ENCODE data around the gene DNAJC2. TPM values are rescaled to one million over a fixed set of nuclear protein-coding genes. Genes with fewer than 3 reads are reported as not detected.
"Not testable (repeated sequence)": the region's sequence is repeated elsewhere in the genome, so short reads cannot be mapped to it uniquely, and the experiment has no call there.

The DNAJC2 gene
- total and polyA plus RNA-seq, 9 donors: 21.2 to 37.6 (median 31.6) TPM

DNA sequence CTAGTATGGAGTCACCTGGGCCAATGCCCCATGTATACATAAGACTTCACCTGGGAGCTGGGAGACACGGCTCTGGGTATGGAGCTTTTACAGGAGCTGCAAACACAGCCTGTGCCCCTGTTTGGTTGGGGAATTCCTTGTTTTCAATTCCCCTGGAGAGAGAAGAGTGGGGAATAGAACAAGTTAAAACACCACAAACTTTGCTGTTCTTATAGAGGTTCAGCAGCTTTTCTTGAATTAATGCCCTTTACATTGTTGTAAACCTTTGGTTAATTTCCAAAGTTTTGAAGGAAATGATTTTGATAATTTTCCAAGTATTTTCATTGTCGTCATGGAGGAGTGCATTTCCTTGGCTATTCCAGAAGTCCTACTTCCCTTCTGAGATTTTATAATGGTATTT lies 66.4 kb downstream of the DNAJC2 start:
- H3K27ac ChIP-seq (ENCODE audit: low read length); H3K4me1 ChIP-seq (ENCODE audit: control insufficient read depth, insufficient read depth, low read length); DNase-seq; H3K4me3 ChIP-seq (ENCODE audit: low read length); H3K36me3 ChIP-seq (ENCODE audit: control insufficient read depth, insufficient read depth, low read length); H3K27me3 ChIP-seq (ENCODE audit: control insufficient read depth, insufficient read depth, low read length); H3K9me3 ChIP-seq (replicated peaks; ENCODE audit: control insufficient read depth, low read depth, low read length): not testable (repeated sequence)
- no CpG with 5 or more reads among the region's 2 CpGs for WGBS (ENCODE audit: insufficient coverage)

DNA sequence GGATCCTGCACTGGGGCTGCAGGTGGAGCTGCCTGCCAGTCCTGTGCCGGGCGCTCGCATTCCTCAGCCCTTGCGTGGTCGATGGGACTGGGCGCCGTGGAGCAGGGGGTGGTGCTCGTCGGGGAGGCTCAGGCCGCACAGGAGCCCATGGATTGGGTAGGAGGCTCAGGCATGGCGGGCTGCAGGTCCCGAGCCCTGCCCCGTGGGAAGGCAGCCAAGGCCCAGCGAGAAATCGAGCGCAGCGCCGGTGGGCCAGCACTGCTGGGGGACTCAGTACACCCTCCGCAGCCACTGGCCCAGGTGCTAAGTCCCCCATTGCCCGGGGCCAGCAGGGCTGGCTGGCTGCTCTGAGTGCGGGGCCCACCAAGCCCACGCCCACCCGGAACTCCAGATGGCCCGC lies 69.7 kb downstream of the DNAJC2 start:
- not testable (repeated sequence) for H3K36me3 ChIP-seq (ENCODE audit: control insufficient read depth, insufficient read depth, low read length); H3K27ac ChIP-seq (ENCODE audit: low read length); DNase-seq; H3K27me3 ChIP-seq (ENCODE audit: control insufficient read depth, insufficient read depth, low read length); H3K9me3 ChIP-seq (replicated peaks; ENCODE audit: control insufficient read depth, low read depth, low read length); H3K4me3 ChIP-seq (ENCODE audit: low read length); H3K4me1 ChIP-seq (ENCODE audit: control insufficient read depth, insufficient read depth, low read length)
- WGBS (ENCODE audit: insufficient coverage): 97% methylated on average over 5 of the region's 24 CpGs

DNA sequence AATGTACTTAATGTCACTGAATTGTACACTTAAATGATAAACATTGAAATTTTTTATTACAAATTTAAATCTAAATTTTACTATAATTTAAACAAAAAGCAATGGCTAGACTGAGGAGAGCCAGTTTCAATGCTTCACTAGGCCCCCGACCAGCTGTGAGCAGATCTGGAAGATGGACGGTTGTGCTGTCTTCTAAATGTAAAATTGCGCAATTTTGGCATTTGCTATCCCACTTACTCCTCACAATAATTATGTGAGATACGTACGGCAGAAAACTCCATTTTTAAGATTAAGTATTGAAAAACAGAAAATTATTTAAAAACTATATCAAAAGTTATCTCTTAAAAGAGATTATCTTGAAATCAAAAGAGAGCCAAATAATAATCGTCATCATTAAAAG lies 71.2 kb downstream of the DNAJC2 start:
- not testable (repeated sequence) for H3K4me1 ChIP-seq (ENCODE audit: control insufficient read depth, insufficient read depth, low read length); H3K36me3 ChIP-seq (ENCODE audit: control insufficient read depth, insufficient read depth, low read length); H3K4me3 ChIP-seq (ENCODE audit: low read length); H3K9me3 ChIP-seq (replicated peaks; ENCODE audit: control insufficient read depth, low read depth, low read length); H3K27me3 ChIP-seq (ENCODE audit: control insufficient read depth, insufficient read depth, low read length); DNase-seq; H3K27ac ChIP-seq (ENCODE audit: low read length)
- no CpG with 5 or more reads among the region's 6 CpGs for WGBS (ENCODE audit: insufficient coverage)

DNA sequence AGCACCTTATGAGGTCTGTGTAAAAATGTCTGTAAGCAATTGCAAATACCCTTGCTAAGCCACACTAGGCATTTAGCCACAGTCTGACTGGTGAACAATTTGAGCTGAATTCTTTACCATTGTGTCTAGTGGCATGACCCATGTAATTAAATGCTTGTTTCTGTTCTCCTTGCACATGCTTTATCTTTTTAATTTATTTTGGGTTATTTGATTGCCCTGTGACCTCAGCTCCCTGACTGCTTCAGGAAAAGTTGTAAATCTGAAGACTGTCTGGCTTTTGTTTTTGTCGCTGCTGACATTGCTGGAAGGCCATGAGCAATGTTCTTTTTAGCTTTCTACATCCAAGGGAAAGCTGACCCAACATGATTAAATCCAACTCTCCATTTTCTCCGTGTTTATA lies 78.3 kb downstream of the DNAJC2 start:
- H3K4me1 ChIP-seq (ENCODE audit: control insufficient read depth, insufficient read depth, low read length); H3K27me3 ChIP-seq (ENCODE audit: control insufficient read depth, insufficient read depth, low read length); H3K9me3 ChIP-seq (replicated peaks; ENCODE audit: control insufficient read depth, low read depth, low read length); DNase-seq; H3K4me3 ChIP-seq (ENCODE audit: low read length); H3K36me3 ChIP-seq (ENCODE audit: control insufficient read depth, insufficient read depth, low read length); H3K27ac ChIP-seq (ENCODE audit: low read length): not testable (repeated sequence)
- no CpG with 5 or more reads among the region's 2 CpGs for WGBS (ENCODE audit: insufficient coverage)

DNA sequence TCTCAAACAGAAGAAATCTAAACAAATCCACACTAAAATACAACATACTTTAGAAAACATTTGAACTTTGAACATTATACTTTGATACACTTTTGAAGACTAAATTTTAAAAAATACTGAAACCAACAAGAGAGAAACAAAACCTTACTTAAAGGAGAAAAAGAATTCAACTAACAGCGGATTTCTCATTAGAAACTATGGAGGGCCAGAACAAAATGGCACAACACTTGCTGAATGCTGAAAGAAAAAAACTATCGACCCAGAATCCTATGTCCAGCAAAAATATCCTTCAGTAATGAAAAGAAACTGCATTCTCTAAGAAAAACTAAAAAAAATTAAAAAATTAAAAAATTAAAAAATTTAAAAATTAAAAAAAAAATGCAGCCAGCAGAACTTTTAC lies 80.5 kb downstream of the DNAJC2 start:
- H3K9me3 ChIP-seq (replicated peaks; ENCODE audit: control insufficient read depth, low read depth, low read length); H3K4me3 ChIP-seq (ENCODE audit: low read length); H3K27me3 ChIP-seq (ENCODE audit: control insufficient read depth, insufficient read depth, low read length); H3K36me3 ChIP-seq (ENCODE audit: control insufficient read depth, insufficient read depth, low read length); DNase-seq; H3K27ac ChIP-seq (ENCODE audit: low read length); H3K4me1 ChIP-seq (ENCODE audit: control insufficient read depth, insufficient read depth, low read length): not testable (repeated sequence)
- WGBS (ENCODE audit: insufficient coverage): no CpG with 5 or more reads among the region's 2 CpGs

Other genes with a start within 250 kb of the DNAJC2 start
- gene NAPEPLD, start 195.7 kb downstream of the DNAJC2 start, total RNA-seq: 10.8 TPM
- 10 to 100 TPM; 10.8 to 17.2 (median 13.4) TPM for gene NAPEPLD, start 195.7 kb downstream of the DNAJC2 start, polyA plus RNA-seq (ENCODE audit: insufficient read depth in 1 of 8, insufficient read length in 8 of 8, low replicate concordance in 1 of 8)
- 54.8 TPM for gene PMPCB, start 47.3 kb downstream of the DNAJC2 start, total RNA-seq
- gene PMPCB, start 47.3 kb downstream of the DNAJC2 start, polyA plus RNA-seq (ENCODE audit: insufficient read depth in 1 of 8, insufficient read length in 8 of 8, low replicate concordance in 1 of 8): 10 to 100 TPM; 55.0 to 67.2 (median 60.3) TPM
- gene PSMC2, start 2.9 kb upstream of the DNAJC2 start, total RNA-seq: 131 TPM
- gene PSMC2, start 2.9 kb upstream of the DNAJC2 start, polyA plus RNA-seq (ENCODE audit: insufficient read depth in 1 of 8, insufficient read length in 8 of 8, low replicate concordance in 1 of 8): 100 to 1,000 TPM in 2 of 8 donors, 10 to 100 TPM in 6; 87.3 to 113 (median 97.1) TPM
- not detected for gene SLC26A5, start 101.4 kb upstream of the DNAJC2 start, total RNA-seq
- under 1 TPM in 6 of 8 donors, not detected in 2; 0.12 to 0.31 (median 0.18) TPM for gene SLC26A5, start 101.4 kb upstream of the DNAJC2 start, polyA plus RNA-seq (ENCODE audit: insufficient read depth in 1 of 8, insufficient read length in 8 of 8, low replicate concordance in 1 of 8)